HCT116 (cell line): ENCODE data around the gene RGS7. TPM values are rescaled to one million over a fixed set of nuclear protein-coding genes. Genes with fewer than 3 reads are reported as not detected.

Source experiments
- ATAC-seq: fragments of 200-7000 bp; cut with Tn5 transposase; 2 replicates; pipeline ENCODE4 v1.9.1; 2020; ENCODE audit warnings: mild to moderate bottlenecking, moderate library complexity
- BruUV-seq: library from RNA; stranded (reverse); fragments of 400-500 nt; replicated peaks from 2 replicates; lab custom pipeline; 2021; lab: Mats Ljungman, UMichigan
- CTCF ChIA-PET: fragments of 300-600 bp; sonication (Branson Sonifier 250); formaldehyde crosslinking; loops from one replicate; lab custom pipeline; 2021; ENCODE audit warnings: antibody characterized with exemption; lab: Charles Lee
- POLR2A ChIA-PET: fragments of 300-600, 350-600 bp; sonication (Branson Sonifier 250); formaldehyde crosslinking; loops from one replicate; lab custom pipeline; 2021; ENCODE audit warnings: antibody characterized with exemption; lab: Charles Lee
- RAD21 ChIA-PET, 2 experiments: fragments of 300-600 bp; sonication (Branson Sonifier 250); formaldehyde crosslinking; loops; one replicate each; lab custom pipeline; 2023; ENCODE audit warnings: low total read pairs in 2 of 2; ENCODE audit not compliant: uncharacterized antibody in 2 of 2, unreplicated experiment in 2 of 2, low non-redundant PET in 1 of 2; lab: Charles Lee
- DNase-seq: peaks from one replicate; pipeline ENCODE4 v3.0.0-alpha.2; 2010; ENCODE audit warnings: low read depth, low spot score
- H2AFZ ChIP-seq: fragments of 200-600 bp; shearing (Covaris generic), sonication (generic); 2 replicates; pipeline ENCODE4 v1.6.1; 2017; ENCODE audit warnings: low read depth, mixed run types, mixed read lengths, antibody characterized with exemption, low read length; ENCODE audit not compliant: poor library complexity, severe bottlenecking
- H3K27ac ChIP-seq: 2 replicates; pipeline ENCODE4 v1.5.1; 2012; ENCODE audit warnings: low read depth, low read length
- H3K27me3 ChIP-seq: fragments of 200-600 bp; sonication (generic); 2 replicates; pipeline ENCODE4 v1.6.1; 2016; ENCODE audit warnings: mixed run types, low read length, mixed read lengths; ENCODE audit not compliant: insufficient read depth
- H3K36me3 ChIP-seq, 2 experiments: fragments of 200-500 bp in 1 of 2; fragments of 200-600 bp in 1 of 2; sonication (Bioruptor generic) in 1 of 2; sonication (generic) in 1 of 2; 2 replicates each; pipeline versions ENCODE4 v1.5.1 to v1.6.1; 2014 to 2016; ENCODE audit warnings: low read length in 2 of 2, inconsistent platforms in 1 of 2, mixed read lengths in 1 of 2, mixed run types in 1 of 2; ENCODE audit not compliant: insufficient read depth in 2 of 2, control insufficient read depth in 1 of 2
- H3K4me1 ChIP-seq, 2 experiments: fragments of 200-600 bp in 1 of 2; sonication (generic) in 1 of 2; 2 replicates each; pipeline versions ENCODE4 v1.5.1 to v1.6.1; 2012 to 2017; ENCODE audit warnings: low read length in 2 of 2, inconsistent platforms in 1 of 2, mild to moderate bottlenecking in 1 of 2, mixed read lengths in 1 of 2, mixed run types in 1 of 2, moderate library complexity in 1 of 2; ENCODE audit not compliant: insufficient read depth in 2 of 2, control insufficient read depth in 1 of 2
- H3K4me2 ChIP-seq: fragments of 200-600 bp; sonication (generic); 2 replicates; pipeline ENCODE4 v1.6.1; 2017; ENCODE audit warnings: mixed run types, low read length, mixed read lengths
- H3K4me3 ChIP-seq, 2 experiments: fragments of 200-600 bp in 1 of 2; sonication (generic) in 1 of 2; replicated peaks in 1 of 2; 2 replicates each; pipeline ENCODE4 v1.5.1; 2011 to 2016; ENCODE audit warnings: low read length in 2 of 2, control low read depth in 1 of 2, low read depth in 1 of 2, mild to moderate bottlenecking in 1 of 2, mixed read lengths in 1 of 2, mixed run types in 1 of 2
- H3K79me2 ChIP-seq: fragments of 200-600 bp; sonication (generic); 2 replicates; pipeline ENCODE4 v1.6.1; 2017; ENCODE audit warnings: mild to moderate bottlenecking, mixed run types, low read length, moderate library complexity, mixed read lengths; ENCODE audit not compliant: insufficient read depth
- H3K9ac ChIP-seq: fragments of 200-600 bp; sonication (generic); 2 replicates; pipeline ENCODE4 v1.6.1; 2016; ENCODE audit warnings: low read length, mixed read lengths
- H3K9me2 ChIP-seq: fragments of 200-600 bp; sonication (generic), shearing (Covaris generic); 2 replicates; pipeline ENCODE4 v1.6.1; 2017; ENCODE audit warnings: mixed run types, mild to moderate bottlenecking, moderate library complexity; ENCODE audit not compliant: insufficient read depth
- H3K9me3 ChIP-seq, 2 experiments: fragments of 200-500 bp in 1 of 2; fragments of 200-600 bp in 1 of 2; sonication (Bioruptor generic) in 1 of 2; sonication (generic) in 1 of 2; 2 replicates each; pipeline ENCODE4 v1.6.1; 2014 to 2017; ENCODE audit warnings: low read length in 2 of 2, mixed read lengths in 2 of 2, inconsistent platforms in 1 of 2, low read depth in 1 of 2, mild to moderate bottlenecking in 1 of 2, mixed run types in 1 of 2, moderate library complexity in 1 of 2; ENCODE audit not compliant: control insufficient read depth in 1 of 2, insufficient read depth in 1 of 2
- H4K20me1 ChIP-seq: fragments of 200-600 bp; sonication (generic), shearing (Covaris generic); 2 replicates; pipeline ENCODE4 v1.6.1; 2017; ENCODE audit warnings: mixed run types, mild to moderate bottlenecking, moderate library complexity; ENCODE audit not compliant: insufficient read depth
- CBX3 ChIP-seq: IDR thresholded peaks from 2 replicates; pipeline ENCODE4 v1.6.1; 2012; ENCODE audit warnings: low read depth
- CEBPB ChIP-seq: IDR thresholded peaks from 2 replicates; pipeline ENCODE4 v1.6.1; 2012; ENCODE audit warnings: low read depth
- CTCF ChIP-seq, 3 experiments: fragments of 200-600 bp in 1 of 3; sonication (generic) in 1 of 3; IDR thresholded peaks in 2 of 3; conservative IDR thresholded peaks in 1 of 3; 2 replicates each; pipeline ENCODE4 v1.5.1; 2012 to 2017; ENCODE audit warnings: low read depth in 2 of 3, low read length in 2 of 3, antibody characterized with exemption in 1 of 3, borderline replicate concordance in 1 of 3, control low read depth in 1 of 3, mild to moderate bottlenecking in 1 of 3, mixed read lengths in 1 of 3, mixed run types in 1 of 3, moderate library complexity in 1 of 3; ENCODE audit not compliant: insufficient read depth in 1 of 3
- EGR1 ChIP-seq: IDR thresholded peaks from 2 replicates; pipeline ENCODE4 v1.6.1; 2012; ENCODE audit warnings: low read depth
- EZH2 ChIP-seq: fragments of 200-600 bp; sonication (generic); IDR thresholded peaks from 2 replicates; pipeline ENCODE4 v1.6.1; 2017; ENCODE audit warnings: antibody characterized with exemption, mixed run types
- EZH2phosphoT487 ChIP-seq: fragments of 200-600 bp; IDR thresholded peaks from 2 replicates; pipeline ENCODE4 v1.6.1; 2018; ENCODE audit warnings: antibody characterized with exemption, borderline replicate concordance
- FOSL1 ChIP-seq: IDR thresholded peaks from 2 replicates; pipeline ENCODE4 v1.6.1; 2012; ENCODE audit warnings: low read depth
- POLR2AphosphoS5 ChIP-seq: IDR thresholded peaks from 2 replicates; pipeline ENCODE4 v1.6.1; 2011; ENCODE audit warnings: mild to moderate bottlenecking, low read depth, low read length, moderate library complexity
- RAD21 ChIP-seq: IDR thresholded peaks from 2 replicates; pipeline ENCODE4 v1.6.1; 2012; ENCODE audit warnings: low read depth, mild to moderate bottlenecking
- REST ChIP-seq: IDR thresholded peaks from 2 replicates; pipeline ENCODE4 v1.6.1; 2012; ENCODE audit warnings: low read depth
- SIN3A ChIP-seq: IDR thresholded peaks from 2 replicates; pipeline ENCODE4 v1.6.1; 2012; ENCODE audit warnings: low read depth
- SP1 ChIP-seq: IDR thresholded peaks from 2 replicates; pipeline ENCODE4 v1.6.1; 2012; ENCODE audit warnings: low read depth
- SRF ChIP-seq: IDR thresholded peaks from 2 replicates; pipeline ENCODE4 v1.6.1; 2012; ENCODE audit warnings: low read depth
- TCF7L2 ChIP-seq: IDR thresholded peaks from 2 replicates; pipeline ENCODE4 v1.7.0; 2011; ENCODE audit warnings: borderline replicate concordance, inconsistent platforms; ENCODE audit not compliant: insufficient read depth, insufficient read length; ENCODE audit errors: extremely low read depth
- ZBTB33 ChIP-seq: IDR thresholded peaks from 2 replicates; pipeline ENCODE4 v1.6.1; 2011; ENCODE audit warnings: mild to moderate bottlenecking, low read length, moderate library complexity; ENCODE audit not compliant: insufficient replicate concordance; ENCODE audit errors: extremely low read depth
- ZFX ChIP-seq: fragments of 450-650 bp; IDR thresholded peaks from 2 replicates; pipeline ENCODE4 v1.6.1; 2017
- ZNF274 ChIP-seq: fragments of 200-500 bp; sonication (Bioruptor generic); IDR thresholded peaks from 2 replicates; pipeline ENCODE4 v1.6.1; 2014; ENCODE audit warnings: mild to moderate bottlenecking, low read depth, low read length, inconsistent platforms
- intact Hi-C: fragments of 100-400 bp; cut with micrococcal nuclease; formaldehyde crosslinking; loops from 2 replicates; pipeline ENCODE4 v1.10.0; 2022
- total RNA-seq: library from RNA; stranded (reverse); gene quantifications from one replicate; pipeline ENCODE4 v1.2.1, GENCODE V29; 2021; ENCODE audit not compliant: unreplicated experiment
- TF ChIP-seq, protein P1 (sequence below): IDR thresholded peaks from 2 replicates; pipeline ENCODE4 v1.6.1; 2012

The RGS7 gene
- total RNA-seq, 1 experiment from 2014 or later, result not detected

DNA sequence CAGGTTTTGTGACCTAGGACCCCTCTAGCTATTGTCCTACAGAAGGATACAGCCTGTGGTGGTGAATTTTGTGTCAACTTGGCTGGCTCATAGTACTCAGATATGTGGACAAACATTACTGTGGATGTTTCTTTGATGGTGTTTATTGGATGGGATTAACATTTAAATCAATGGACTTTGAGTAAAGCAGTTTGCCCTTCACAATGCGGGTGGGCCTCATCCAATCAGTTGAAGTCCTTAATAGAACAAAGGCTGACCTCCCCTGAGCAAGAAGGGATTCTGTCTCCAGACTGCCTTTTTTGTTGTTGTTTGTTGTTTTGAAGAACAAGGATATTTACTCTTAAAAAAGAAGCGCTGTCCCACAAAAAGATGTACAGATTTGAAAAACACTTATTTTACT is 535.1 kb downstream of the RGS7 start (continued):
- no peak for TF ChIP-seq SP1
- TF ChIP-seq EGR1, result no peak
- no peak for TF ChIP-seq CBX3
- TF ChIP-seq ZFX, result no peak
- no peak for TF ChIP-seq SIN3A
- no peak for TF ChIP-seq CEBPB
- TF ChIP-seq, all 23 proteins: peak for 0

DNA sequence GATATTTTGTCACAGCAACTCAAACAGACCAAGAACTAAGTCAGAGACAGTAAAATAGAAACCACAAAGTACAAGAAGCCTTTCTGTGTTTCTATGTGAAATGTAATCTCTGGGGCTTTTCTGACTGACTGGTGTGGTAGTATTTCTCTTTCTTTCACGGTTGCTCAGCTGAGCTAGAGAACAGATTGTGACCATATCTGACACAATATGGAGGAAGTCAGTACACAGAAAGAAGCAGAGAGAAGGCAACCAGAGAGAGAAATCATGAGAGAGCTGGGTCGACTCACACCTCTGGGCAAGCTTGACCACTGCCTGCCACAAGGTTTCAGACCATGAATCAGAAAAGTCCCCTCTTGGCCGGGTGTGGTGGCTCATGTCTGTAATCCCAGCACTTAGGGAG is 536.2 kb downstream of the RGS7 start:
- ATAC-seq, result no peak

More for the DNA sequence above, 536.2 kb downstream of the RGS7 start:
- ChIA-PET RAD21 (no interaction called here), POLR2A (no interaction called here), CTCF (no interaction called here)
- Histone ChIP-seq H3K9ac (no peak overlapping the region), H3K79me2 (no peaks in the 10 kb centered on the region), H3K27me3 (no peaks in the 10 kb centered on the region), H3K36me3 (no peaks in the 10 kb centered on the region), H3K9me3 (peaks cover 7 to 12% of the 10 kb centered on the region in 2 experiments; a peak in 2 of 4 replicates), H3K4me3 (no peak overlapping the region), H3K9me2 (no peaks in the 10 kb centered on the region), H3K4me2 (no peak overlapping the region), H3K27ac (no peak overlapping the region), H3K4me1 (no peaks in the 10 kb centered on the region), H4K20me1 (no peaks in the 10 kb centered on the region), H2AFZ (no peak overlapping the region)
- no TSS peak for BruUV-seq
- no peak for DNase-seq
- TF ChIP-seq TCF7L2, result no peak
- TF ChIP-seq, protein P1, sequence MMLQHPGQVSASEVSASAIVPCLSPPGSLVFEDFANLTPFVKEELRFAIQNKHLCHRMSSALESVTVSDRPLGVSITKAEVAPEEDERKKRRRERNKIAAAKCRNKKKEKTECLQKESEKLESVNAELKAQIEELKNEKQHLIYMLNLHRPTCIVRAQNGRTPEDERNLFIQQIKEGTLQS, result no peak
- no peak for TF ChIP-seq ZFX
- no peak for TF ChIP-seq EGR1
- no peak for TF ChIP-seq SP1
- no peak for TF ChIP-seq ZBTB33
- TF ChIP-seq SIN3A, result no peak
- TF ChIP-seq ZNF274, result no peak
- no peak for TF ChIP-seq CTCF (IDR thresholded peaks at IDR 0.05 in 2 of 3, conservative IDR thresholded peaks at IDR 0.05 in 1 of 3; ENCODE audit: borderline replicate concordance in 1 of 3, insufficient read depth in 1 of 3, low read depth in 2 of 3, low read length in 2 of 3)
- TF ChIP-seq POLR2AphosphoS5, result no peak
- no peak for TF ChIP-seq CEBPB
- TF ChIP-seq REST, result no peak
- TF ChIP-seq EZH2phosphoT487, result no peak
- TF ChIP-seq FOSL1, result no peak
- no peak for TF ChIP-seq RAD21
- no peak for TF ChIP-seq EZH2
- TF ChIP-seq SRF, result no peak
- intact Hi-C loops, result no loop called here
